Panc1 (cell line): Measurements from ENCODE around the gene DTX3L.

Experiments used
- CTCF ChIP-seq: fragments of 450-650 bp; IDR thresholded peaks from 2 replicates; pipeline ENCODE4 v1.5.1; 2017; ENCODE audit warnings: mild to moderate bottlenecking
- POLR2AphosphoS5 ChIP-seq: IDR thresholded peaks from 2 replicates; pipeline ENCODE4 v1.6.1; 2012; ENCODE audit warnings: mild to moderate bottlenecking, low read depth, low read length, moderate library complexity
- REST ChIP-seq, 2 experiments: IDR thresholded peaks; 2 replicates each; pipeline ENCODE4 v1.6.1; 2011 to 2012; ENCODE audit warnings: low read depth in 2 of 2, control low read depth in 1 of 2, low read length in 1 of 2, mild to moderate bottlenecking in 1 of 2, moderate library complexity in 1 of 2; ENCODE audit not compliant: insufficient read depth in 1 of 2
- TCF7L2 ChIP-seq: IDR thresholded peaks from 2 replicates; pipeline ENCODE4 v1.6.1; 2011; ENCODE audit warnings: mild to moderate bottlenecking, low read depth, low read length, inconsistent platforms

- TF ChIP-seq CTCF (peak; percentile 80), REST (IDR thresholded peaks at IDR 0.05; ENCODE audit: insufficient read depth in 1 of 2, low read depth in 2 of 2, low read length in 1 of 2) (no peak), TCF7L2 (no peak), POLR2AphosphoS5 (no peak)
Measured at GRCh38 chr3:122560680-122561079, 3.5 kb upstream of the DTX3L start.
